ENCODE measurements around the gene GLI2. TPM values are rescaled to one million over a fixed set of nuclear protein-coding genes. Genes with fewer than 3 reads are reported as not detected.

The GLI2 gene
- total and polyA plus RNA-seq, 2 experiments from 2014 or later, result 53.6 to 57.0 TPM

DNA sequence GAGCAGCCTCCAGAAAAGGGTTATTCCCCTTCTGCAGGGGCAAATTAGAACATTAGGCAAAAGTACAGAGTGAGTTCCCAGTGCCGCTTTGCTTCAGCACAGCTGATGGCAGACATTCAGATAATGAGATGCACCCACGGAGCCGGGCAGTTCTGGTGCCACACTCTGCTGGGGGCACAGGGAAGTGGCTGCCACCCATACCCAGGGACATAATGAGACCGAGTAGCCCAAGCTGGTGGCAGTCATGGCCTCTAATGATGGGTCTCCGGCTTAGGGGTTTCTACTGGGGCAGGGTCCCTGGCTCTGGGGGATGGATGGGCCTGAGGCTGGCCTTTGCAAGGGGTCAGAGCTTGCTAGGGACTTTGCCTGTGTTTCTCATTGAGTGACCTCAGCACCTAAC is 26.2 kb downstream of the GLI2 start (continued):
- TF ChIP-seq, protein P1, sequence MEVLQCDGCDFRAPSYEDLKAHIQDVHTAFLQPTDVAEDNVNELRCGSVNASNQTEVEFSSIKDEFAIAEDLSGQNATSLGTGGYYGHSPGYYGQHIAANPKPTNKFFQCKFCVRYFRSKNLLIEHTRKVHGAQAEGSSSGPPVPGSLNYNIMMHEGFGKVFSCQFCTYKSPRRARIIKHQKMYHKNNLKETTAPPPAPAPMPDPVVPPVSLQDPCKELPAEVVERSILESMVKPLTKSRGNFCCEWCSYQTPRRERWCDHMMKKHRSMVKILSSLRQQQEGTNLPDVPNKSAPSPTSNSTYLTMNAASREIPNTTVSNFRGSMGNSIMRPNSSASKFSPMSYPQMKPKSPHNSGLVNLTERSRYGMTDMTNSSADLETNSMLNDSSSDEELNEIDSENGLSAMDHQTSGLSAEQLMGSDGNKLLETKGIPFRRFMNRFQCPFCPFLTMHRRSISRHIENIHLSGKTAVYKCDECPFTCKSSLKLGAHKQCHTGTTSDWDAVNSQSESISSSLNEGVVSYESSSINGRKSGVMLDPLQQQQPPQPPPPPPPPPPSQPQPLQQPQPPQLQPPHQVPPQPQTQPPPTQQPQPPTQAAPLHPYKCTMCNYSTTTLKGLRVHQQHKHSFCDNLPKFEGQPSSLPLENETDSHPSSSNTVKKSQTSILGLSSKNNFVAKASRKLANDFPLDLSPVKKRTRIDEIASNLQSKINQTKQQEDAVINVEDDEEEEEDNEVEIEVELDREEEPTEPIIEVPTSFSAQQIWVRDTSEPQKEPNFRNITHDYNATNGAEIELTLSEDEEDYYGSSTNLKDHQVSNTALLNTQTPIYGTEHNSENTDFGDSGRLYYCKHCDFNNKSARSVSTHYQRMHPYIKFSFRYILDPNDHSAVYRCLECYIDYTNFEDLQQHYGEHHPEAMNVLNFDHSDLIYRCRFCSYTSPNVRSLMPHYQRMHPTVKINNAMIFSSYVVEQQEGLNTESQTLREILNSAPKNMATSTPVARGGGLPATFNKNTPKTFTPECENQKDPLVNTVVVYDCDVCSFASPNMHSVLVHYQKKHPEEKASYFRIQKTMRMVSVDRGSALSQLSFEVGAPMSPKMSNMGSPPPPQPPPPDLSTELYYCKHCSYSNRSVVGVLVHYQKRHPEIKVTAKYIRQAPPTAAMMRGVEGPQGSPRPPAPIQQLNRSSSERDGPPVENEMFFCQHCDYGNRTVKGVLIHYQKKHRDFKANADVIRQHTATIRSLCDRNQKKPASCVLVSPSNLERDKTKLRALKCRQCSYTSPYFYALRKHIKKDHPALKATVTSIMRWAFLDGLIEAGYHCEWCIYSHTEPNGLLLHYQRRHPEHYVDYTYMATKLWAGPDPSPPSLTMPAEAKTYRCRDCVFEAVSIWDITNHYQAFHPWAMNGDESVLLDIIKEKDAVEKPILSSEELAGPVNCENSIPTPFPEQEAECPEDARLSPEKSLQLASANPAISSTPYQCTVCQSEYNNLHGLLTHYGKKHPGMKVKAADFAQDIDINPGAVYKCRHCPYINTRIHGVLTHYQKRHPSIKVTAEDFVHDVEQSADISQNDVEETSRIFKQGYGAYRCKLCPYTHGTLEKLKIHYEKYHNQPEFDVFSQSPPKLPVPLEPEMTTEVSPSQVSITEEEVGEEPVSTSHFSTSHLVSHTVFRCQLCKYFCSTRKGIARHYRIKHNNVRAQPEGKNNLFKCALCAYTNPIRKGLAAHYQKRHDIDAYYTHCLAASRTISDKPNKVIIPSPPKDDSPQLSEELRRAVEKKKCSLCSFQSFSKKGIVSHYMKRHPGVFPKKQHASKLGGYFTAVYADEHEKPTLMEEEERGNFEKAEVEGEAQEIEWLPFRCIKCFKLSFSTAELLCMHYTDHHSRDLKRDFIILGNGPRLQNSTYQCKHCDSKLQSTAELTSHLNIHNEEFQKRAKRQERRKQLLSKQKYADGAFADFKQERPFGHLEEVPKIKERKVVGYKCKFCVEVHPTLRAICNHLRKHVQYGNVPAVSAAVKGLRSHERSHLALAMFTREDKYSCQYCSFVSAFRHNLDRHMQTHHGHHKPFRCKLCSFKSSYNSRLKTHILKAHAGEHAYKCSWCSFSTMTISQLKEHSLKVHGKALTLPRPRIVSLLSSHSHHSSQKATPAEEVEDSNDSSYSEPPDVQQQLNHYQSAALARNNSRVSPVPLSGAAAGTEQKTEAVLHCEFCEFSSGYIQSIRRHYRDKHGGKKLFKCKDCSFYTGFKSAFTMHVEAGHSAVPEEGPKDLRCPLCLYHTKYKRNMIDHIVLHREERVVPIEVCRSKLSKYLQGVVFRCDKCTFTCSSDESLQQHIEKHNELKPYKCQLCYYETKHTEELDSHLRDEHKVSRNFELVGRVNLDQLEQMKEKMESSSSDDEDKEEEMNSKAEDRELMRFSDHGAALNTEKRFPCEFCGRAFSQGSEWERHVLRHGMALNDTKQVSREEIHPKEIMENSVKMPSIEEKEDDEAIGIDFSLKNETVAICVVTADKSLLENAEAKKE (CRISPR knock-in tag; IDR thresholded peaks at IDR 0.05), result no peak

DNA sequence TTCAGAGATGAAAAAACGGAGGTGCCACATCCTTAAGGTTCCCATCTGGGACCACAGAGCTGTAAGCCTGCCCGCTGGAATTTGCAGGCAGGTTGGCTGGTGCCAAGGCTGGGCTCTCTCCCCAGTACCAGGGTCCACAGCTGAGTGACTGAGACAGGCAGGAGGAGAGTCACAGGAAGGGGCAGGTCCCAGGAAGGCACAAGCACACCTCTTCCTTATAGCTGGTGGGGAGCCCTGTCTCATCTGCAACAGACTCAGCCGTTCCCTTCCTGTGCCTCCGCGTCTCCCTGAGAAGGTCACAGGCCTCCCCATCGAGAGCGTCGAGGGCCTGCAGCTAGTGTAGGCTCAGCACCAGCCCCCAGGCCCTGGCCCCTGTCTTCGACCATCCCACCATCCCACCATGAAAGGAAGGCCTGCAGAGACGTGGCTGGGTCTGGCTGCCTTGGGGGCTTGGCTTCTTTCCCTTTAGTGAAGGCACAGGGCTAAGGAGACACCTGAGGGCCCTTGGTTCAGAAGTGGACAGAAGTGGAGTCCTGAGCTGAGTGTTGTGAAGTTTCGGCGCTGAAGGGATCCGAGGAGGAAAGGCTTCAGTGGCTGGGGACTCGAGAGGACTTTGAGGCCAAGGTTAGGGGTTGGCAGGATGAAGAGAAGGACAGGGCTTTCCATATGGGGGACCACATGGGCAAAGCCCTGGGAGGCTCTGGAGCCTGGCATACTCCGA is 26.8 kb downstream of the GLI2 start:
- Histone ChIP-seq H3K9me2 (ENCODE audit: insufficient read depth) (no peaks in the 10 kb centered on the region), H3K4me1 (ENCODE audit: insufficient read depth) (peaks cover 66% of the 10 kb centered on the region), H3K79me2 (replicated peaks; ENCODE audit: insufficient read depth) (peaks cover 100% of the 10 kb centered on the region), H3K36me3 (ENCODE audit: insufficient read depth) (no peaks in the 10 kb centered on the region), H3K4me2 (no peak overlapping the region), H3K27ac (ENCODE audit: low read depth) (no peak overlapping the region; the same call in 1 of the 2 replicates), H3K27me3 (ENCODE audit: insufficient read depth) (no peaks in the 10 kb centered on the region), H2AFZ (no peak overlapping the region), H3F3A (replicated peaks; ENCODE audit: low read depth) (peaks cover 16% of the 10 kb centered on the region; the same call in 1 of the 2 replicates), H3K4me3 (no peak overlapping the region), H4K20me1 (replicated peaks; ENCODE audit: insufficient read depth) (peaks cover 68% of the 10 kb centered on the region)
- H3K27ac Mint-ChIP-seq, result no peak overlapping the region
- no peak overlapping the region for H3K4me3 Mint-ChIP-seq
- no peak for TF ChIP-seq NANOG (IDR thresholded peaks at IDR 0.05; ENCODE audit: borderline replicate concordance)
- no peak for TF ChIP-seq STAT1 (IDR thresholded peaks at IDR 0.05; ENCODE audit: unreplicated experiment)
- TF ChIP-seq, protein P2, sequence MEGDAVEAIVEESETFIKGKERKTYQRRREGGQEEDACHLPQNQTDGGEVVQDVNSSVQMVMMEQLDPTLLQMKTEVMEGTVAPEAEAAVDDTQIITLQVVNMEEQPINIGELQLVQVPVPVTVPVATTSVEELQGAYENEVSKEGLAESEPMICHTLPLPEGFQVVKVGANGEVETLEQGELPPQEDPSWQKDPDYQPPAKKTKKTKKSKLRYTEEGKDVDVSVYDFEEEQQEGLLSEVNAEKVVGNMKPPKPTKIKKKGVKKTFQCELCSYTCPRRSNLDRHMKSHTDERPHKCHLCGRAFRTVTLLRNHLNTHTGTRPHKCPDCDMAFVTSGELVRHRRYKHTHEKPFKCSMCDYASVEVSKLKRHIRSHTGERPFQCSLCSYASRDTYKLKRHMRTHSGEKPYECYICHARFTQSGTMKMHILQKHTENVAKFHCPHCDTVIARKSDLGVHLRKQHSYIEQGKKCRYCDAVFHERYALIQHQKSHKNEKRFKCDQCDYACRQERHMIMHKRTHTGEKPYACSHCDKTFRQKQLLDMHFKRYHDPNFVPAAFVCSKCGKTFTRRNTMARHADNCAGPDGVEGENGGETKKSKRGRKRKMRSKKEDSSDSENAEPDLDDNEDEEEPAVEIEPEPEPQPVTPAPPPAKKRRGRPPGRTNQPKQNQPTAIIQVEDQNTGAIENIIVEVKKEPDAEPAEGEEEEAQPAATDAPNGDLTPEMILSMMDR (conservative IDR thresholded peaks at IDR 0.05; ENCODE audit: low read depth in 2 of 2), result no peak
- TF ChIP-seq, protein P3, sequence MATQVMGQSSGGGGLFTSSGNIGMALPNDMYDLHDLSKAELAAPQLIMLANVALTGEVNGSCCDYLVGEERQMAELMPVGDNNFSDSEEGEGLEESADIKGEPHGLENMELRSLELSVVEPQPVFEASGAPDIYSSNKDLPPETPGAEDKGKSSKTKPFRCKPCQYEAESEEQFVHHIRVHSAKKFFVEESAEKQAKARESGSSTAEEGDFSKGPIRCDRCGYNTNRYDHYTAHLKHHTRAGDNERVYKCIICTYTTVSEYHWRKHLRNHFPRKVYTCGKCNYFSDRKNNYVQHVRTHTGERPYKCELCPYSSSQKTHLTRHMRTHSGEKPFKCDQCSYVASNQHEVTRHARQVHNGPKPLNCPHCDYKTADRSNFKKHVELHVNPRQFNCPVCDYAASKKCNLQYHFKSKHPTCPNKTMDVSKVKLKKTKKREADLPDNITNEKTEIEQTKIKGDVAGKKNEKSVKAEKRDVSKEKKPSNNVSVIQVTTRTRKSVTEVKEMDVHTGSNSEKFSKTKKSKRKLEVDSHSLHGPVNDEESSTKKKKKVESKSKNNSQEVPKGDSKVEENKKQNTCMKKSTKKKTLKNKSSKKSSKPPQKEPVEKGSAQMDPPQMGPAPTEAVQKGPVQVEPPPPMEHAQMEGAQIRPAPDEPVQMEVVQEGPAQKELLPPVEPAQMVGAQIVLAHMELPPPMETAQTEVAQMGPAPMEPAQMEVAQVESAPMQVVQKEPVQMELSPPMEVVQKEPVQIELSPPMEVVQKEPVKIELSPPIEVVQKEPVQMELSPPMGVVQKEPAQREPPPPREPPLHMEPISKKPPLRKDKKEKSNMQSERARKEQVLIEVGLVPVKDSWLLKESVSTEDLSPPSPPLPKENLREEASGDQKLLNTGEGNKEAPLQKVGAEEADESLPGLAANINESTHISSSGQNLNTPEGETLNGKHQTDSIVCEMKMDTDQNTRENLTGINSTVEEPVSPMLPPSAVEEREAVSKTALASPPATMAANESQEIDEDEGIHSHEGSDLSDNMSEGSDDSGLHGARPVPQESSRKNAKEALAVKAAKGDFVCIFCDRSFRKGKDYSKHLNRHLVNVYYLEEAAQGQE (IDR thresholded peaks at IDR 0.05; ENCODE audit: unreplicated experiment), result no peak
- no peak for ATAC-seq
- H3K36me3 Mint-ChIP-seq (ENCODE audit: low read depth), result no peaks in the 10 kb centered on the region
- peaks cover 12% of the 10 kb centered on the region for H3K27me3 Mint-ChIP-seq (ENCODE audit: insufficient read depth, low read depth, poor library complexity)
- H3K4me1 Mint-ChIP-seq, result peaks cover 82% of the 10 kb centered on the region
- no peak for DNase-seq (ENCODE audit: low spot score)
- no peaks in the 10 kb centered on the region for H3K9me3 Mint-ChIP-seq
